Fibroblast of upper back skin (primary cell): ENCODE measurements around the gene KIF25.
"Not testable (repeated sequence)": the region's sequence is repeated elsewhere in the genome, so short reads cannot be mapped to it uniquely, and the experiment has no call there.

Experiments used
- DNase-seq: peaks from one replicate; pipeline ENCODE4 v3.0.0-alpha.2; 2013

KIF25 gene

GRCh38 chr6:167975458-167975857, 22.0 kb upstream of the KIF25 start:
- DNase-seq, result no peak

GRCh38 chr6:167976116-167976657, 21.3 kb upstream of the KIF25 start:
- DNase-seq, result not testable (repeated sequence)

- no peak for DNase-seq
Observed at GRCh38 chr6:167976708-167977107, 20.8 kb upstream of the KIF25 start.

- DNase-seq, result no peak
Observed at GRCh38 chr6:167977717-167978467, 19.6 kb upstream of the KIF25 start.

GRCh38 chr6:167978607-167979006, 18.9 kb upstream of the KIF25 start:
- no peak for DNase-seq

- no peak for DNase-seq
Observed at GRCh38 chr6:167979436-167980139, 17.9 kb upstream of the KIF25 start.

GRCh38 chr6:167980911-167981580, 16.4 kb upstream of the KIF25 start:
- DNase-seq, result no peak

- DNase-seq, result no peak
Observed at GRCh38 chr6:167981916-167982462, 15.5 kb upstream of the KIF25 start.

- DNase-seq, result no peak
Observed at GRCh38 chr6:167984144-167984719, 13.2 kb upstream of the KIF25 start.

GRCh38 chr6:167984876-167985604, 12.4 kb upstream of the KIF25 start:
- DNase-seq, result peak; percentile 49

GRCh38 chr6:167985911-167986595, 11.4 kb upstream of the KIF25 start:
- DNase-seq, result no peak

GRCh38 chr6:167987396-167988153, 9.9 kb upstream of the KIF25 start:
- peak; percentile 42 for DNase-seq

GRCh38 chr6:167988154-167988495, 9.3 kb upstream of the KIF25 start:
- DNase-seq, result peak; percentile 21

- DNase-seq, result no peak
Observed at GRCh38 chr6:167988945-167989841, 8.3 kb upstream of the KIF25 start.

- no peak for DNase-seq
Observed at GRCh38 chr6:167990016-167990945, 7.2 kb upstream of the KIF25 start.

GRCh38 chr6:167993169-167993568, 4.3 kb upstream of the KIF25 start:
- no peak for DNase-seq

- DNase-seq, result no peak
Observed at GRCh38 chr6:167993831-167994230, 3.6 kb upstream of the KIF25 start.

GRCh38 chr6:167995302-167995701, 2.2 kb upstream of the KIF25 start:
- DNase-seq, result no peak

- no peak for DNase-seq
Observed at GRCh38 chr6:167995731-167996151, 1.7 kb upstream of the KIF25 start.
